WERI-Rb-1 (cell line): ENCODE results near the gene FAM193B.

ENCODE experiments used
- DNase-seq: peaks from one replicate; pipeline ENCODE4 v3.0.0-alpha.2; 2020
- H3K27ac ChIP-seq: fragments of 250-450 bp; sonication (Bioruptor Pico); 2 replicates; pipeline ENCODE4 v1.5.1; 2020; ENCODE audit warnings: mild to moderate bottlenecking, moderate library complexity
- H3K27me3 ChIP-seq: fragments of 250-450 bp; sonication (Bioruptor Pico); 2 replicates; pipeline ENCODE4 v1.5.1; 2021; ENCODE audit warnings: mild to moderate bottlenecking, low read depth, moderate library complexity; ENCODE audit not compliant: insufficient read depth, severe bottlenecking
- H3K36me3 ChIP-seq: fragments of 250-450 bp; sonication (Bioruptor Pico); 2 replicates; pipeline ENCODE4 v1.5.1; 2020; ENCODE audit warnings: mild to moderate bottlenecking, moderate library complexity
- H3K4me3 ChIP-seq: 2 replicates; pipeline ENCODE4 v1.5.1; 2011; ENCODE audit warnings: low read depth, mild to moderate bottlenecking, control low read depth, low read length
- H3K9me3 ChIP-seq: fragments of 250-450 bp; sonication (Bioruptor Pico); 2 replicates; pipeline ENCODE4 v1.5.1; 2021; ENCODE audit warnings: mild to moderate bottlenecking, moderate library complexity; ENCODE audit not compliant: severe bottlenecking
- TF ChIP-seq, protein P1 (sequence below): IDR thresholded peaks from 2 replicates; pipeline ENCODE4 v1.5.1; 2011; ENCODE audit warnings: low read depth, mild to moderate bottlenecking, control low read depth, inconsistent platforms, low read length

FAM193B gene

GRCh38 chr5:177505075-177505474 lies 49.3 kb downstream of the FAM193B start:
- TF ChIP-seq, protein P1, sequence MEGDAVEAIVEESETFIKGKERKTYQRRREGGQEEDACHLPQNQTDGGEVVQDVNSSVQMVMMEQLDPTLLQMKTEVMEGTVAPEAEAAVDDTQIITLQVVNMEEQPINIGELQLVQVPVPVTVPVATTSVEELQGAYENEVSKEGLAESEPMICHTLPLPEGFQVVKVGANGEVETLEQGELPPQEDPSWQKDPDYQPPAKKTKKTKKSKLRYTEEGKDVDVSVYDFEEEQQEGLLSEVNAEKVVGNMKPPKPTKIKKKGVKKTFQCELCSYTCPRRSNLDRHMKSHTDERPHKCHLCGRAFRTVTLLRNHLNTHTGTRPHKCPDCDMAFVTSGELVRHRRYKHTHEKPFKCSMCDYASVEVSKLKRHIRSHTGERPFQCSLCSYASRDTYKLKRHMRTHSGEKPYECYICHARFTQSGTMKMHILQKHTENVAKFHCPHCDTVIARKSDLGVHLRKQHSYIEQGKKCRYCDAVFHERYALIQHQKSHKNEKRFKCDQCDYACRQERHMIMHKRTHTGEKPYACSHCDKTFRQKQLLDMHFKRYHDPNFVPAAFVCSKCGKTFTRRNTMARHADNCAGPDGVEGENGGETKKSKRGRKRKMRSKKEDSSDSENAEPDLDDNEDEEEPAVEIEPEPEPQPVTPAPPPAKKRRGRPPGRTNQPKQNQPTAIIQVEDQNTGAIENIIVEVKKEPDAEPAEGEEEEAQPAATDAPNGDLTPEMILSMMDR, result no peak
- no peaks in the 10 kb centered on the region for H3K36me3 ChIP-seq
- DNase-seq, result no peak
- no peaks in the 10 kb centered on the region for H3K9me3 ChIP-seq
- no peak overlapping the region for H3K4me3 ChIP-seq
- no peak overlapping the region for H3K27ac ChIP-seq
- no peaks in the 10 kb centered on the region for H3K27me3 ChIP-seq

- Histone ChIP-seq H3K9me3 (no peaks in the 10 kb centered on the region), H3K27ac (no peak overlapping the region), H3K27me3 (no peaks in the 10 kb centered on the region), H3K36me3 (no peaks in the 10 kb centered on the region), H3K4me3 (no peak overlapping the region)
- TF ChIP-seq, protein P1, result no peak
- no peak for DNase-seq
These were observed 50.0 kb downstream of the FAM193B start for GRCh38 chr5:177504086-177505056.

- H3K27me3 ChIP-seq, result no peaks in the 10 kb centered on the region
- DNase-seq, result no peak
- TF ChIP-seq, protein P1, result no peak
- no peak overlapping the region for H3K27ac ChIP-seq
- no peaks in the 10 kb centered on the region for H3K36me3 ChIP-seq
- H3K9me3 ChIP-seq, result no peaks in the 10 kb centered on the region
- no peak overlapping the region for H3K4me3 ChIP-seq
These were observed 50.8 kb downstream of the FAM193B start for GRCh38 chr5:177503351-177504085.

DNA sequence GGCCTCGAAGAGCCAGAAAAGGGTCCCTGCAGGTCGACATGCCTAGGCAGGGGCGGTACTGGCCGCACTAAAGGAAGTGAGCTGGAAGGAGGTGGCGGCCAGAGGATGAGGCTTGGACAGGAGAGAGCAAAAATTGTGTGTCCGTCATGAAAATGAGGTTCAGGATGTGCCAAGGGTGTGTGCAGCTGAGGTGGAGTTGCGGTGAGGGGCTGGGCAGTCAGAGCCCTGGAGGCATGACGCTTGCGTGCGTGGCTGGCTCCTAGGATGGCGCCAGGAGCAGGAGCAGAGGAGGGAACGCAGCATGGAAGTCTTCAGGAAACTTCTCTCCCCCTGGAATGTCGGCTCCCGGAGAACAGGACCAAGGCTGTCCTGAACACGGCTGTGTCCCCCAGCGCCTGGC lies 51.5 kb downstream of the FAM193B start:
- Histone ChIP-seq H3K36me3 (no peaks in the 10 kb centered on the region), H3K27me3 (no peaks in the 10 kb centered on the region), H3K9me3 (no peaks in the 10 kb centered on the region), H3K4me3 (no peak overlapping the region), H3K27ac (no peak overlapping the region)
- no peak for DNase-seq
- TF ChIP-seq, protein P1, result no peak

DNA sequence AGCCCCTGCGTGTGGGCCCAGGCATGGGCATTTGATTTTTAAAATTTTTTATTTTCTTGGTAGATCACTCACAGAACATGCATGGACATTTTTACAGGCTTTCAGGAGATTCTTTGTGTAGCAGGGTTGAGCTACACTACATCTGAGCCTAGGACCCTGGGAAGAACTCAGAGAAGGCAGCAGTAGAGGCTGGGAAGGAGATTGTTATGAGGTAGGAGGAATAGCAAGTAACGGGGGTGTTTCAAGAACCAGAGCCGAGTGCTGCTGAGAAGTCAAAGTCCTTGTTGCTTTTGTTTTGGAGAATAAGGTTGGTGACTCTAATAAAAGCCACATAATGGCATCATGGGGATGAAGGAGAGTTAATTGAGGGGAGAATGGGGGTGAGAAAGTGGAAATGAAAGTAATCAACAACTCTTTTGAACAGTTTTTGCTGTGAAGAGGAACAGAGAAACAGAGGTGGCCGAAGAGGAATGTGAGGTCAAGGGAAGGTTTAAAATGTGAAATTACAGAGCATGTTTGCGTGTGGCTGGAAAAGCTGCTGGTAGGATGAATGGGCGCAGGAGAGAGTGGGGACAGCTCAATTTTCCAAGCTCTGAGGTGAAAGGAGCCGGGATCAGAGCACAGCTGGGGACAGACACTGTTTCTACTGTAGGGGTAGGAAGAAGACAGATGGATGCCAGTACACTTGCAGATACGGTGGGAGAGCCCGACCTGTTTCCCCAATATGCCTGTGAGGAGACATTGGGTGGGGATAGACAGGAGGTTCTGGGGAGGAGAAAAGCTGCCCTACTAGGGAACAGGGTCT lies 52.3 kb downstream of the FAM193B start:
- TF ChIP-seq, protein P1, result no peak
- Histone ChIP-seq H3K27me3 (no peaks in the 10 kb centered on the region), H3K9me3 (no peaks in the 10 kb centered on the region), H3K4me3 (no peak overlapping the region), H3K36me3 (no peaks in the 10 kb centered on the region), H3K27ac (no peak overlapping the region)
- no peak for DNase-seq
